Neuronal stem cell (in vitro differentiated cells): ENCODE data around the gene FBXO9.
"Not testable (repeated sequence)": the region's sequence is repeated elsewhere in the genome, so short reads cannot be mapped to it uniquely, and the experiment has no call there.

Experiments
- DNase-seq: peaks from one replicate; pipeline ENCODE4 v3.0.0-alpha.2; 2013; ENCODE audit warnings: low spot score
- H2AFZ ChIP-seq: one replicate; pipeline ENCODE4 v1.6.1; 2013; ENCODE audit warnings: mild to moderate bottlenecking, low read length, inconsistent platforms
- H2AK5ac ChIP-seq: 2 replicates; pipeline ENCODE4 v1.6.1; 2013; ENCODE audit warnings: low read depth, mild to moderate bottlenecking, inconsistent platforms, low read length, moderate library complexity, mixed read lengths
- H2BK120ac ChIP-seq: 2 replicates; pipeline ENCODE4 v1.6.1; 2013; ENCODE audit warnings: low read depth, mild to moderate bottlenecking, inconsistent platforms, low read length, moderate library complexity, mixed read lengths
- H2BK12ac ChIP-seq: one replicate; pipeline ENCODE4 v1.6.1; 2013; ENCODE audit warnings: low read length, inconsistent platforms
- H2BK15ac ChIP-seq: 2 replicates; pipeline ENCODE4 v1.6.1; 2013; ENCODE audit warnings: mild to moderate bottlenecking, low read length, inconsistent platforms, mixed read lengths
- H2BK5ac ChIP-seq: one replicate; pipeline ENCODE4 v1.6.1; 2013; ENCODE audit warnings: inconsistent platforms, mild to moderate bottlenecking, low read length, moderate library complexity
- H3K14ac ChIP-seq: one replicate; pipeline ENCODE4 v1.6.1; 2013; ENCODE audit warnings: low read length, inconsistent platforms
- H3K18ac ChIP-seq: 2 replicates; pipeline ENCODE4 v1.6.1; 2013; ENCODE audit warnings: low read length, inconsistent platforms
- H3K23ac ChIP-seq: 2 replicates; pipeline ENCODE4 v1.6.1; 2013; ENCODE audit warnings: low read depth, mild to moderate bottlenecking, mixed read lengths, low read length, inconsistent platforms; ENCODE audit not compliant: poor library complexity
- H3K27ac ChIP-seq: replicated peaks from 3 replicates; pipeline ENCODE4 v1.5.1; 2013; ENCODE audit warnings: low read length, inconsistent platforms
- H3K27me3 ChIP-seq, 3 experiments: 2 replicates each; pipeline ENCODE4 v1.6.1; 2013; ENCODE audit warnings: low read length in 3 of 3, mild to moderate bottlenecking in 2 of 3, inconsistent platforms in 1 of 3, low read depth in 1 of 3, mixed read lengths in 1 of 3, moderate library complexity in 1 of 3; ENCODE audit not compliant: control insufficient read depth in 3 of 3, insufficient read depth in 3 of 3
- H3K36me3 ChIP-seq, 2 donors: replicated peaks in 1 of 2; 2 replicates each; pipeline ENCODE4 v1.6.1; 2013; ENCODE audit warnings: low read length in 2 of 2; ENCODE audit not compliant: control insufficient read depth in 2 of 2, insufficient read depth in 2 of 2
- H3K4ac ChIP-seq: 2 replicates; pipeline ENCODE4 v1.6.1; 2013; ENCODE audit warnings: inconsistent platforms, mild to moderate bottlenecking, low read length, moderate library complexity
- H3K4me1 ChIP-seq, 2 donors: 1 replicate in 1 of 2; 2 replicates in 1 of 2; pipeline ENCODE4 v1.6.1; 2013; ENCODE audit warnings: low read length in 2 of 2, low read depth in 1 of 2; ENCODE audit not compliant: control insufficient read depth in 2 of 2, insufficient read depth in 1 of 2
- H3K4me2 ChIP-seq: one replicate; pipeline ENCODE4 v1.6.1; 2013; ENCODE audit warnings: mild to moderate bottlenecking, low read length, inconsistent platforms; ENCODE audit not compliant: insufficient read depth, poor library complexity, severe bottlenecking
- H3K4me3 ChIP-seq, 2 donors: 2 replicates each; pipeline ENCODE4 v1.5.1; 2013; ENCODE audit warnings: low read length in 2 of 2, mild to moderate bottlenecking in 2 of 2, inconsistent platforms in 1 of 2, moderate library complexity in 1 of 2
- H3K79me1 ChIP-seq: one replicate; pipeline ENCODE4 v1.6.1; 2013; ENCODE audit warnings: low read depth, mild to moderate bottlenecking, inconsistent platforms, low read length, moderate library complexity
- H3K9ac ChIP-seq: one replicate; pipeline ENCODE4 v1.6.1; 2013; ENCODE audit warnings: mild to moderate bottlenecking, low read depth, low read length, inconsistent platforms; ENCODE audit not compliant: poor library complexity
- H3K9me3 ChIP-seq, 2 donors: replicated peaks in 1 of 2; 2 replicates each; pipeline versions ENCODE3 to v1.6.1; 2013; ENCODE audit warnings: low read length in 2 of 2, mild to moderate bottlenecking in 2 of 2, inconsistent platforms in 1 of 2, low read depth in 1 of 2, mixed read lengths in 1 of 2, moderate library complexity in 1 of 2; ENCODE audit not compliant: control insufficient read depth in 2 of 2, insufficient read depth in 1 of 2
- H4K8ac ChIP-seq: one replicate; pipeline ENCODE4 v1.6.1; 2013; ENCODE audit warnings: low read depth, mild to moderate bottlenecking, inconsistent platforms, low read length, moderate library complexity
- H4K91ac ChIP-seq: one replicate; pipeline ENCODE4 v1.6.1; 2013; ENCODE audit warnings: low read length, low read depth, mild to moderate bottlenecking, inconsistent platforms; ENCODE audit not compliant: poor library complexity
- WGBS, 2 donors: extraction: QIAGEN DNeasy Blood & Tissue Kit; methylation state at CpG; one replicate each; pipeline ENCODE4 v1.1.7; 2013; ENCODE audit warnings: missing lambda C conversion rate in 2 of 2, mixed read lengths in 1 of 2; ENCODE audit not compliant: insufficient read length in 2 of 2, insufficient replicate concordance in 1 of 2; ENCODE audit errors: extremely low coverage in 2 of 2; 5-methylcytosine and 5-hydroxymethylcytosine counted together

The FBXO9 gene

DNA sequence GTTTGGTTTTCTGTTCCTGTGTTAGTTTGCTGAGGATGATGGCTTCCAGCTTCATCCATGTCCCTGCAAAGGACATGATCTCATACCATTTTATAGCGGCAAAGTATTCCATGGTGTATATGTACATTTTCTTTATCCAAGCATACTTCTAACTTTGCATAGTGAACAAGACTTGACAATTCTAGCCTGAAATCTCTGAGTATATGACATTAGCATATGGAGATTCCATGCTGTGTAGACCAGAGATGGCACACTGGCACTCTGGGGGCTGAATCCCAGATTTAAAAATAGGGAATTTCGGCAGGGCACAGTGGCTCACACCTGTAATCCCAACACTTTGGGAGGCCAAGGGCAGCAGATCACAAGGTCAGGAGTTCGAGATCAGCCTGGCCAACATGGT lies 13.1 kb upstream of the FBXO9 start:
- not testable (repeated sequence) for H3K9me3 ChIP-seq, H3K27me3 ChIP-seq, H2BK12ac ChIP-seq, H3K4me3 ChIP-seq, H2BK120ac ChIP-seq, H2BK15ac ChIP-seq, H2BK5ac ChIP-seq, H3K14ac ChIP-seq, H3K27ac ChIP-seq, H3K18ac ChIP-seq, H4K91ac ChIP-seq, H3K23ac ChIP-seq, H3K9ac ChIP-seq, H2AK5ac ChIP-seq, H3K79me1 ChIP-seq, DNase-seq, H2AFZ ChIP-seq, H3K4ac ChIP-seq, H4K8ac ChIP-seq, H3K4me2 ChIP-seq
- WGBS, 2 donors, result no CpG with 5 or more reads among the region's 3 CpGs
- H3K36me3 ChIP-seq, result peaks cover 0 to 21% of the 10 kb centered on the region in 2 donors
- peaks cover 2 to 12% of the 10 kb centered on the region in 2 donors for H3K4me1 ChIP-seq

DNA sequence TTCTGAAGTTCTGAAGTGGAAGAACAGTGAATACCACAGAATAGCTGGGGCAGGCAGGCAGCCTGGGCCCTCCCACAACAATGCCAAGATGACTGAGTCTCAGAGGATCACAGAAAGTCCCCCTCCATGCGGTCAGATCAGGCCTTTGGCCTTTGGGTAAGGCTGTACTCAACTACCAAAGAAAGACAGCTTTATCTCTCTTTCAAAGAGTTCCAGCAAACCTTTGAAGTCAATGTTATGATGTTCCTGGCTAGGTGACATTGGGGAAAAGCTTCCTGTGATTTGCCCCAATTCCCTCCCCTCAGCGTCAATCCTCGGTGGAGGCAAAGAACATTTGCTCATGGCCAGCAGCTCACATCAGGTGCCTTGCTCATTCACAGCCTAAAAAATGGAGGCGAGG lies 10.7 kb upstream of the FBXO9 start:
- H3K9ac ChIP-seq, result no peak overlapping the region
- no peak overlapping the region for H2BK5ac ChIP-seq
- H2BK120ac ChIP-seq, result no peak overlapping the region
- H2BK15ac ChIP-seq, result no peak overlapping the region
- H3K14ac ChIP-seq, result no peak overlapping the region
- H3K79me1 ChIP-seq, result no peaks in the 10 kb centered on the region
- no peak overlapping the region for H2AK5ac ChIP-seq
- H3K27me3 ChIP-seq, result no peaks in the 10 kb centered on the region
- H3K36me3 ChIP-seq, result peaks cover 0 to 21% of the 10 kb centered on the region in 2 donors
- H3K4ac ChIP-seq, result no peak overlapping the region
- no CpG with 5 or more reads among the region's 4 CpGs for whole genome bisulfite sequencing, 2 donors
- H2AFZ ChIP-seq, result no peak overlapping the region
- H3K9me3 ChIP-seq, result peaks cover 0 to 6% of the 10 kb centered on the region in 2 donors
- H4K91ac ChIP-seq, result no peak overlapping the region
- H2BK12ac ChIP-seq, result no peak overlapping the region
- H3K4me3 ChIP-seq, result no peak overlapping the region
- H3K23ac ChIP-seq, result no peak overlapping the region
- H3K27ac ChIP-seq, result no peak overlapping the region
- no peak overlapping the region for H4K8ac ChIP-seq
- no peak for DNase-seq
- H3K4me2 ChIP-seq, result no peak overlapping the region
- H3K4me1 ChIP-seq, result peaks cover 0 to 9% of the 10 kb centered on the region in 2 donors
- no peak overlapping the region for H3K18ac ChIP-seq

- Histone ChIP-seq H2AFZ (no peak overlapping the region), H3K9ac (no peak overlapping the region), H3K4me1 (peaks cover 5 to 15% of the 10 kb centered on the region in 2 donors), H3K23ac (no peak overlapping the region), H3K4me2 (no peak overlapping the region), H3K79me1 (no peaks in the 10 kb centered on the region), H3K18ac (no peak overlapping the region), H2BK5ac (no peak overlapping the region), H4K8ac (no peak overlapping the region), H3K14ac (no peak overlapping the region), H2BK12ac (no peak overlapping the region), H3K36me3 (peaks cover 0 to 20% of the 10 kb centered on the region in 2 donors), H2BK120ac (no peak overlapping the region), H4K91ac (no peak overlapping the region), H2BK15ac (no peak overlapping the region), H3K4ac (no peak overlapping the region), H3K27me3 (no peaks in the 10 kb centered on the region), H3K9me3 (peaks cover 0 to 6% of the 10 kb centered on the region in 2 donors), H3K27ac (no peak overlapping the region), H3K4me3 (no peak overlapping the region), H2AK5ac (no peak overlapping the region)
- no peak for DNase-seq
- WGBS, 2 donors, result no CpG with 5 or more reads among the region's 5 CpGs
Measured at GRCh38 chr6:53055873-53056272, 9.3 kb upstream of the FBXO9 start.

- Histone ChIP-seq H2BK5ac (no peak overlapping the region), H4K91ac (no peak overlapping the region), H3K18ac (no peak overlapping the region), H3K36me3 (peaks cover 0 to 16% of the 10 kb centered on the region in 2 donors), H2AFZ (no peak overlapping the region), H2AK5ac (no peak overlapping the region), H3K4ac (no peak overlapping the region), H3K9me3 (peaks cover 0 to 5% of the 10 kb centered on the region in 2 donors), H3K4me1 (peaks cover 5 to 15% of the 10 kb centered on the region in 2 donors), H3K27ac (no peak overlapping the region), H2BK15ac (no peak overlapping the region), H2BK12ac (no peak overlapping the region), H3K4me2 (no peak overlapping the region), H3K4me3 (no peak overlapping the region), H4K8ac (no peak overlapping the region), H3K27me3 (no peaks in the 10 kb centered on the region), H3K23ac (no peak overlapping the region), H2BK120ac (no peak overlapping the region), H3K79me1 (no peaks in the 10 kb centered on the region), H3K9ac (no peak overlapping the region), H3K14ac (no peak overlapping the region)
- no peak for DNase-seq
- no CpG with 5 or more reads among the region's 3 CpGs for WGBS, 2 donors
Measured at GRCh38 chr6:53056273-53056672, 8.9 kb upstream of the FBXO9 start.
